Activated T-cell treated with anti-CD3 and anti-CD28 coated beads, Interleukin-2, amount 50 U/mL, for 4 hours (primary cell): ENCODE results near the gene FUT6. TPM values are rescaled to one million over a fixed set of nuclear protein-coding genes. Genes with fewer than 3 reads are reported as not detected.
"Not testable (repeated sequence)": the region's sequence is repeated elsewhere in the genome, so short reads cannot be mapped to it uniquely, and the experiment has no call there.

Experiments used
- ATAC-seq, 2 donors: fragments of 200-7000 bp; cut with Tn5 transposase; one replicate each; pipeline ENCODE4 v1.10.0; 2021
- DNase-seq: peaks from one replicate; pipeline ENCODE4 v3.0.0-alpha.2; 2020
- H3K27me3 Mint-ChIP-seq: one replicate; pipeline ENCODE4 v1.8.0; 2021; ENCODE audit warnings: low read depth, mixed read lengths
- H3K36me3 Mint-ChIP-seq: one replicate; pipeline ENCODE4 v1.8.0; 2022; ENCODE audit warnings: mixed read lengths; ENCODE audit not compliant: insufficient read depth
- H3K4me1 Mint-ChIP-seq: one replicate; pipeline ENCODE4 v1.8.0; 2021; ENCODE audit warnings: low read depth, mixed read lengths
- H3K4me3 Mint-ChIP-seq: one replicate; pipeline ENCODE4 v1.8.0; 2021; ENCODE audit warnings: mild to moderate bottlenecking, moderate library complexity, mixed read lengths
- H3K9me3 Mint-ChIP-seq: one replicate; pipeline ENCODE4 v1.8.0; 2021; ENCODE audit warnings: mixed read lengths
- total RNA-seq, 3 donors: library from RNA; stranded (reverse); gene quantifications; one replicate each; pipeline ENCODE4 v1.2.1, GENCODE V29; 2021

Gene FUT6
- total RNA-seq, 3 donors from 2014 or later, result not detected

- ATAC-seq, result peak; percentile 4 to 6
- Mint-ChIP-seq H3K9me3 (no peaks in the 10 kb centered on the region), H3K4me1 (no peaks in the 10 kb centered on the region), H3K4me3 (no peak overlapping the region), H3K36me3 (peaks cover 11% of the 10 kb centered on the region), H3K27me3 (no peaks in the 10 kb centered on the region)
- DNase-seq, result no peak
Measured at GRCh38 chr19:5782322-5782721, 57.2 kb downstream of the FUT6 start.

- DNase-seq, H3K27me3 Mint-ChIP-seq, H3K9me3 Mint-ChIP-seq, H3K4me1 Mint-ChIP-seq, ATAC-seq, H3K4me3 Mint-ChIP-seq, H3K36me3 Mint-ChIP-seq: not testable (repeated sequence)
Measured at GRCh38 chr19:5780916-5781315, 58.6 kb downstream of the FUT6 start.

Other genes with a start within 250 kb of the FUT6 start
- 100 to 1,000 TPM; 113 to 117 (median 113) TPM for gene SAFB2, start 216.9 kb downstream of the FUT6 start, total RNA-seq
- gene SAFB, start 216.6 kb downstream of the FUT6 start, total RNA-seq, result 100 to 1,000 TPM; 169 to 191 (median 186) TPM
- 100 to 1,000 TPM in 2 of 3 donors, 10 to 100 TPM in 1; 90.0 to 107 (median 103) TPM for gene MICOS13, start 159.2 kb downstream of the FUT6 start, total RNA-seq
- gene HSD11B1L, start 158.7 kb downstream of the FUT6 start, total RNA-seq, result 1 to 10 TPM; 2.6 to 2.7 (median 2.7) TPM
- gene RPL36, start 149.4 kb downstream of the FUT6 start, total RNA-seq, result 1,000 to 10,000 TPM; 1,683 to 1,753 (median 1,705) TPM
- 100 to 1,000 TPM; 286 to 342 (median 328) TPM for gene LONP1, start 119.6 kb downstream of the FUT6 start, total RNA-seq
- not detected for gene CATSPERD, start 119.1 kb downstream of the FUT6 start, total RNA-seq
- 10 to 100 TPM; 19.9 to 24.3 (median 20.5) TPM for gene PRR22, start 55.0 kb downstream of the FUT6 start, total RNA-seq
- gene DUS3L, start 48.5 kb downstream of the FUT6 start, total RNA-seq, result 100 to 1,000 TPM; 166 to 215 (median 198) TPM
- under 1 TPM in 2 of 3 donors, not detected in 1; 0.33 to 0.47 TPM for gene NRTN, start 34.6 kb downstream of the FUT6 start, total RNA-seq
- under 1 TPM in 1 of 3 donors, not detected in 2; 0.10 TPM for gene FUT3, start 11.7 kb upstream of the FUT6 start, total RNA-seq
- gene FUT5, start 30.8 kb upstream of the FUT6 start, total RNA-seq, result not detected
- gene NDUFA11, start 64.1 kb upstream of the FUT6 start, total RNA-seq, result 100 to 1,000 TPM; 282 to 293 (median 292) TPM
- 1 to 10 TPM; 1.3 to 1.8 (median 1.7) TPM for gene VMAC, start 65.2 kb upstream of the FUT6 start, total RNA-seq
- gene CAPS, start 74.6 kb upstream of the FUT6 start, total RNA-seq, result 1 to 10 TPM; 1.6 to 3.7 (median 2.7) TPM
- 100 to 1,000 TPM; 101 to 104 (median 103) TPM for gene RANBP3, start 138.4 kb upstream of the FUT6 start, total RNA-seq